ENCODE measurements around the gene SYCP2L.

GRCh38 chr6:11021714-11022113 lies 134.9 kb downstream of the SYCP2L start:
- TF ChIP-seq, protein P1, sequence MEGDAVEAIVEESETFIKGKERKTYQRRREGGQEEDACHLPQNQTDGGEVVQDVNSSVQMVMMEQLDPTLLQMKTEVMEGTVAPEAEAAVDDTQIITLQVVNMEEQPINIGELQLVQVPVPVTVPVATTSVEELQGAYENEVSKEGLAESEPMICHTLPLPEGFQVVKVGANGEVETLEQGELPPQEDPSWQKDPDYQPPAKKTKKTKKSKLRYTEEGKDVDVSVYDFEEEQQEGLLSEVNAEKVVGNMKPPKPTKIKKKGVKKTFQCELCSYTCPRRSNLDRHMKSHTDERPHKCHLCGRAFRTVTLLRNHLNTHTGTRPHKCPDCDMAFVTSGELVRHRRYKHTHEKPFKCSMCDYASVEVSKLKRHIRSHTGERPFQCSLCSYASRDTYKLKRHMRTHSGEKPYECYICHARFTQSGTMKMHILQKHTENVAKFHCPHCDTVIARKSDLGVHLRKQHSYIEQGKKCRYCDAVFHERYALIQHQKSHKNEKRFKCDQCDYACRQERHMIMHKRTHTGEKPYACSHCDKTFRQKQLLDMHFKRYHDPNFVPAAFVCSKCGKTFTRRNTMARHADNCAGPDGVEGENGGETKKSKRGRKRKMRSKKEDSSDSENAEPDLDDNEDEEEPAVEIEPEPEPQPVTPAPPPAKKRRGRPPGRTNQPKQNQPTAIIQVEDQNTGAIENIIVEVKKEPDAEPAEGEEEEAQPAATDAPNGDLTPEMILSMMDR (conservative IDR thresholded peaks at IDR 0.05; ENCODE audit: low read depth, low read length) = no peak
- TF ChIP-seq MXI1 (IDR thresholded peaks at IDR 0.05; ENCODE audit: borderline replicate concordance, low read depth, low read length) (no peak), POLR2A (IDR thresholded peaks at IDR 0.05; ENCODE audit: low read depth, low read length) (no peak), RFX5 (IDR thresholded peaks at IDR 0.05; ENCODE audit: low read depth, low read length) (no peak), RAD21 (IDR thresholded peaks at IDR 0.05; ENCODE audit: low read length) (no peak)

All from IMR-90 (cell line).